Nucleus accumbens (tissue), 56 donors: ENCODE results near the gene SIRT2.
"Not testable (repeated sequence)": the region's sequence is repeated elsewhere in the genome, so short reads cannot be mapped to it uniquely, and the experiment has no call there.

Source experiments
- DNase-seq, 56 donors: peaks; one replicate each; lab custom pipeline; 2025; lab: John Stamatoyannopoulos, UW

The SIRT2 gene

DNA sequence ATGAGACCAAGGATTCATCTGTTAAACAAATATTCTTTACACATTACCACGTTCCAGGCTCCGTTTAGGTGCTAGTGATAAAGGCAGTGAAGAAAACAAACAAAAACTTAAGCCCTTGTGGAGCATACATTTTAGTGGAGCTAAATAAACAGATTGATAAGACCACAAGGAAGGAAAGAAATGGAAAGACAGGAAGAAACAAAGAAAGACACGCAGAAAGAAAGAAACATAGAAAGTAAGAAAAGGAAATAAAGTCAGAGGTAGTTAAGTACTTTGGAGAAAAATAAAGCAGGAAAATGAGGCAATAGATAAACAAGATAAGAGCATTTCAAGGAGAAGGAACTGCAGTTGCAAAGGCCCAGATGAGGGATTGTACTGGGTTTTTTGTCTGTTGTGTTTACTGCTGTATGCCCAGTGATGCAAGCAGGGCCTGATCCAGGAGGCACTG lies 1.3 kb upstream of the SIRT2 start:
- DNase-seq: no peak

DNA sequence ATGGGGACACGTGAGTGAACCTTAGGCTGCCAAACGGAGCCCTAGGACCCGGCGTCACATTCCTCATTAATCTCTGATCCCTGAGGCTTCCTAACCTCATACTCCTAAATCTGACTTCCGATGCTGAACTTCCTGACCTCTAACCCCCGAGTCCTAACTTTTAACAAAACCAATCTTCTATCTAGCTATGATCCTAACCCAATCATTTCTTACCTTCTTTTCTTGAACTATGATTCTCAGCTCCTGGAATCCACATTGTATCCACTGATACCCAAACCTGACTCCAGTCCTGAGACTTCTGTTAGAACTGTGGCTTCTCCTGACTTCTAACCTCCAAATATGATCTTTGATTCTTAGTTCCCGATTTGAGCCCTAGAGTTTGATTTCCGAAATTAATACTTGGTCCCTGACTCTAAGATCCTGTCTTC lies 798 bp upstream of the SIRT2 start:
- peak in 3 of 56 donors; percentile 54 to 83 (median 67) for DNase-seq

DNA sequence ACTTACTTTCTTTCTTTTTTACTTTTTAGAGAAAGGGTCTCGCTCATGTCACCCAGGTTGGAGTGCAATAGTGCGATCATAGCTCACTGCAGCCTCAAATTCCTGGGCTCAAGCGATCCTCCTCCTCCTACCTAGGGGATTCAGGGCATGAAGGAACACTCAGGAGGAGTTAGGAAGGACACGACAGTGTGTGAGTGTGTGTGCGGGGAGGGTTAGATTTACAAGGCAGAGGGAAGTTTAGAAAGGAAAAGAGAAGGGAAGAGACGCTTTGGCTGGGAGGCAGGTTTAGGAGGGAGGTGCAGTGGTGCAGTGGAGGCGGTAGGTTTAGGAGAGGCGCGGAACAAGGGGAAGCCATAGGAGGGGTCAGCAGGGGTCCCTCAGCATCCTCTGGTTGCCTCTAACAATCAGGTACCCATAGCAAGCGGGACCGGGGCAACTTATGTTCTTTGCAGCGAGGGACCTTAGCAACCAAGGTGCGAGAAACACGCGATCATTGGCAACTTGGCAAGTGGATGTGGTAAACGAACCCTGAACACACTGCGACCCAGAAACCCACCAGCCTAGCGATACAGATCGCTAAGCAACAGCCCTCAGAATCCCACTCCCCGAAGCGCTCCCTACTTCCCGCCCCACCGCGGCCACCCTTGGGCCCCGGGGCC lies 501 bp downstream of the SIRT2 start:
- DNase-seq: peak in 4 of 56 donors; percentile 36 to 54 (median 44)

DNA sequence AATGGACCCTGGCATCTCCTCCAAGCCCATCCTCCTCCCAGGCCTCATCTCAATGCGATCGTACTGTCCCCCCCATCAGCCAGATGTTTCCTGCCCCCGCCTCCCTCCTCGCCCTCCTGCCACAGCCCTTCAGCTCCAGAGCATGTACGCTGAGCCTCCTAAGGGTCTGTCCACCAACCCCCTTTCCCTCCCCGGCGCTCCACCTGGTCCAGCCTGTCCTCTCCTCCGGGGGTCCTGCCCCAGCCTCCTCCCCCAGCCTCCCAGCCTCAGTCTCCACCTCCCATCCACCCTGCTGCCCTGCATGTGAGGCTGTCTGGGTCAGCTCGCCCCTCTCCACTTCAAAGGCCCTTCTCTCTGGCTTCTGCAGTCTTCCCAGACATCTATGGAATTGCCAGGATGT lies 4.5 kb downstream of the SIRT2 start:
- DNase-seq: no peak

DNA sequence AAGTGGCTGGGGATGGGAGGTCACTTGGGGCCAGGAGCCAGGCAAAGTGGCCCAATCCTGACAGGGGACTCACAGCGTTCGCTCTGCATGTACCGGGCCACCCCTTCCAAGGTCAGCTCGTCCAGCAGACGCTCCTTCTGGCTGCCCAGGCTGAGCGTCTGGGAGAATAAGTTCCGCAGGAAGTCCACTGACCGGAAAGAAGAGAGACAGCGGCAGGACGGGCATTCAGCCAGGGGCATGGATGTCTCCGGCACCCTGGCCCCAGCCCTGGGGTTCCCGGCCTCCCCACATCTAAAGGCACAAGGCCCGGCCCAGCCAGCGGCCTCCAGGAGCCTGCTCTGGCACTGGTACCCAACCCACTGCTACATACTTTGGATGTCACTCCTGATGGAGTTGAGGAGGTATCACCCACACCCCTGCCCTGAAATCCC lies 6.1 kb downstream of the SIRT2 start:
- no peak for DNase-seq

DNA sequence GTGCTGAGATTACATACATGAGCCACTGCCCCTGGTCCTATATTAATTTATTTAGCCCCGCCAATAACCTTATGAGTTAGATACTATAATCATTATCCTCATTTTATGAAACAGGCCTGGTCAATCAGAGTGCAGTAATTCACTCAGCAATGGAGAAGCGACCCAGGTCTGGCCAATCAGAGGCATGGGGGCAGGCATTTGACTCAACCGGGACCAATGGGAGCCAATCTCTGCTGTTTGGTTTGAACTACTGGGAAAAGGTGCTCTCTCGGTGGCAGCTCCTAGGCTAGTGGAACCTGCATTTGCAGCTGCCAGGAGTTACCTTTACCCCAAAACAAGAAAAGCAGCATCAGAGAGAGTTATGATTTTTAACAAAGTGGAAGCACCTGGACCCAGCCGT lies 6.6 kb downstream of the SIRT2 start:
- no peak for DNase-seq

DNA sequence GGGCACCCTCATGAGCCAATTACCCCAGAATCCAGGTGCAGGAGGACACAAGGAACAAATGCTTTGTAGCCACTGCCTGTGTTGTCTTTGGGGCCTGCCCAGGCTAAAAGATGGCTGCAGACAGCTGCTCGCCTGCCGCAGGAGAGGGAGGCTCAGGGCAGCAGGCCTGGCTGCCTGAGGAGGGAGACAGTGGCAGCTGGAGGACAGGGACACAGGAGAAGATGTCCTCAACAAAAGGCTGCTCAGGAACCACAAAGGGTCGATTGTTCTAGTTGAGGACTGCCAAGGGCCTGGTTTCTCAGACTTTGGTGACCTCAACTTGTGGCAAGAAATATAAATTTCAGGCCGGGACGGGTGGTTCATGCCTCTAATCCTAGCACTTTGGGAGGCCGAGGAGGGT lies 7.6 kb downstream of the SIRT2 start:
- peak in 41 of 56 donors; percentile 10 to 76 (median 45) for DNase-seq

DNA sequence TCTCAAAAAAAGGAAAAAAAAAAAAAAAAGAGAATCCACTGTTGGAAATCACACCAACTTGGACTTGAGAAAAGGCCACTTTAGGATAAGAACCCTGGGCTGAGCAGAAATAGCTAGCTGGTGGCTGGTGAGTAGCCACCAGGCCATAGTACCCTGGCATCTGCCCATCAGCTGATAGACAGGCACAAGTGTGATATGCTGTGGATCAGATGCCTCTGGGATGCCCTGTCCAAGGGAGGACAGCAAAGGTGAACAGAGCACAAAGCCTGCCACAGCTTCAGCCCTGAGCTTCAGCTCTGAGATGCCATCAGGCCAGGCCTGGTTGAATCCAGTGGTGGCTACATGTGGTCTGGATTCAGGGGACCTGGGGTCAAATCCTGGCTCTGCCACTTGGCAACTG lies 8.7 kb downstream of the SIRT2 start:
- no peak for DNase-seq

DNA sequence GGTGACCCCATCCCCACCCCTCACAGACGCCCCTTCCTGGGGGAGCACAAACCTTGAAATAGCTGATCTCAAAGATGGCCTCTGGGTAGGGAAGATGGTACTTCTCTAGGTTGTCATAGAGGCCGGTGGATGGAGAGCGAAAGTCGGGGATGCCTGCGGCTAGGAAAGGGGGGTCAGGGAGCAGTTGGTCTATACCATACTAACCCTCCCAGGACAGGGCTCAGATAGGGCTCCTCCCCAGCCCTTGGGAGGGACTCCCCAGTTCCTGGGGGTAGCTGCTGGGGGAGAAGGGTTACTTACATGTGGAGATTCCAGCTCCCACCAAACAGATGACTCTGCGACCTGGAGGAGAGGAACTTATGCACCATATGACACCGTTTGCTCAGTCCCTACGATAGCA lies 9.6 kb downstream of the SIRT2 start:
- no peak for DNase-seq

DNA sequence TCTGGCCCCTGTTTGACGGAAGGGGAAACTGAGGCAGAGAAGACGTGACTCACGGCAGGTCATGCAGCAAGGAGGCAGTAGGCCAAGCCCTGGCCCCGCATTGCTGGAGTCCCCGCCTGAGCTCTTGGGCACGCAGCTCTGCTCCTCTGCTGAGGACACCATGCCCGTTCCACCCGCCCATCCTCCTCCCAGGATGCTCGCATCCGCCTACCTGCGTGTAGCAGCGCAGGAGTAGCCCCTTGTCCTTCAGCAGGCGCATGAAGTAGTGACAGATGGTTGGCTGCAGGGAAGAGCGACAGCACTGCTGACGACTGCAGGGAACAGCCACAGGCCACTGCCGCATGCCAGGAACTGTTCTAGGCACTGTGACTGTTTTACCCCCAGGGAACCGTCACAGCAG lies 10.5 kb downstream of the SIRT2 start:
- no peak for DNase-seq

DNA sequence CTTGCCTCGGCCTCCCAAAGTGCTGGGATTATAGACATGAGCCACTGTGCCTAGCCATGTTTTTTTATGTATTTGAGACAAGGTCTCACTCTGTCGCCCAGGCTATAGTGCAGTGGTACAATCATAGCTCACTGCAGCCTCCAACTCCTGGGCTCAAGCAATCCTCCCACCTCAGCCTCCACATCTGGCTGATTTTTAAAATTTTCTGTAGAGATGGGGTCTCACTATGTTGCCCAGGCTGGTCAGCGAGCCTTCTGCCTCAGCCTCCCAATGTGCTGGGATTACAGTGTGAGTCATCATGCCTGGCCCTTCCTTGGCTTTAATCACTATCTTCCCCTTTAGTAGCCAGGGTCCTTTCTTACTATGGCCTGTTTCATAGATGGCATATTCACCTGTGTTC lies 14.7 kb downstream of the SIRT2 start:
- not testable (repeated sequence) for DNase-seq

DNA sequence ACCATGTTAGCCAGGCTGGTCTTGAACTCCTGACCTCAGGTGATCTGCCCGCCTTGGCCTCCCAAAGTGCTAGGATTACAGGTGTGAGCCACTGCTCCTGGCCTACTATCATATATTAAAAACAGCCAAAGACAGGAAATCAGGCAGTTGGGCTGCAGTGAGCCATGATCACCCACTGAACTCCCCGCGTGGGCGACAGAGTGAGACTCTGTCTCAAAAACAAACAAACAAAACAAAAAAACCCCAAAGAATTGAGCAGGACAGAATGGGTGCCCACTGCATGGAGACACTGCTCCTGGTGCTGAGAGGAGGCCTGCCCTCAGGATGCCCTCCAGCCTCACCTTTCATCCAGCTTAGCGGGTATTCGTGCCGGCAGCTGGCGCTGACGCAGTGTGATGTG lies 16.1 kb downstream of the SIRT2 start:
- no peak for DNase-seq

DNA sequence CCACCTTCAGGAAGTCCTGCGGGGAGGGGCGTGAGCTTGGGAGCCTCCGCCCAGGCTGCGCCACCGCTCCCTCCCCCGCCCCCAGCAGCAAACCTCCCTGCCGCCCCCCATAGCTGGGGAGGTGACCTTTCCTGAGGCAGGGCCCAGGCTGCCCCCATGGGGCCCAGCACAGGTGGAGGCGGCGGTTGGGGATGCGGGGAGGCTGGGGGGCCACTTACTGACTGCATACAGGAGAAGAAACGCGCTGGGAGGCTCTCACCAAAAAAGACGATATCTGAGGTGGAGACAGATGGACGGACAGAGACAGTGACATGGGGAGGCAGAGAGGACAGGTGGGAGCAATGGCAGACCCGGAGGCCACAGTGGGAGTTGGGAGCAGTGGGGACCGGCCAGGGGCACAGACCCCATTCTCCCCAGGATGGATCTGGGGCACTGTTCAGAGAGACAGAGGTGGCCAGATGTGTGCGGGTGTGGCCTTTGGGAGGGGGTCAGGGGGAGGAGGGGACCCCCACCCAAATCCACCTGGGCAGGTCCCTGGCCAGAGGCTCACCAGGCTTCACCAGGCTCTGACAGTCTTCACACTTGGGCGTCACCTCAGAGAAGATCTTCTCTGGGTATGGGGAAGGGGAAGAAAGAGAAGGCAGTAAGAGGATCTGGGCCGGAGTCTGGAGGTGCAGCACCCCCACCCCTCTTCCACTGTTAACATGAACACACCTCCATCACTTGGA lies 18.4 kb downstream of the SIRT2 start:
- DNase-seq: no peak

DNA sequence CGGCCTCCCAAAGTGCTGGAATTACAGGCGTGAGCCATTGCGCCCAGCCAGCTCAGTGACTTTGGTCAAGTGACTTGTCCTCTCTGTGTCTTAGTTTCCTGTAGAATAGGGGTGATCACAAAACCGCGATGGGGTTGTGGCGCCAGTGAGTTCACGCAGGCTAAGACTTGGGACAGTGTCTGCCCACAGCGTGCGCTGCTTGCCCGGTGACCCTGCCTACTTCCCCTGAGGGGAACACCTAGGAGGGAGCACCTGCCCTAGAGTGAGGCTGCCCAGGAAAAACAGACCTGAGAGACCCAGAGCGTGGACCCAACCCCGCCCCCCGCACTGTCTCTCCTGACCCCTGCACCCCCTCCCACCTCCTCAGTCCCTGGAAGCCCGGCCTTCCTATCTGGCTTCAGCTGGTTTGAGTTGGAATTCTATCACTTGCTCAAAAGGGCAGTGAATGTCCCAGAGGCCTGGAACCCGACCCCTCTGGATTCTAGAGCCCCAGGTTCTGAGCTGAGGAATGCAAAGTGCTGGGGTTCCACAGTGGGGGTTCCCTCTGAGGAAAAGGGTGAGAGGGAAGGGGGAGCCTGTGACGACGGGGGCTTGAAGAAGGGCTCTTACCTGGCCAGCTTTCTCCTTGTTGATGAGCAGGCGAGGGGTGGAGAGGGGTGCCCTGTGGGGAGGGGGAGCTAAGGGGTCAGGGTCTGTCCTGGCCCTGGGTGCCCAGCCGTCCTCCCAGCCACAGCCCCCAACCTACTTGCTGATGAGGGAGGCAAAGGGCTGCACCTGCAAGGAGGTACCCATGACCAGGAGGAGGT lies 19.1 kb downstream of the SIRT2 start:
- DNase-seq: no peak

DNA sequence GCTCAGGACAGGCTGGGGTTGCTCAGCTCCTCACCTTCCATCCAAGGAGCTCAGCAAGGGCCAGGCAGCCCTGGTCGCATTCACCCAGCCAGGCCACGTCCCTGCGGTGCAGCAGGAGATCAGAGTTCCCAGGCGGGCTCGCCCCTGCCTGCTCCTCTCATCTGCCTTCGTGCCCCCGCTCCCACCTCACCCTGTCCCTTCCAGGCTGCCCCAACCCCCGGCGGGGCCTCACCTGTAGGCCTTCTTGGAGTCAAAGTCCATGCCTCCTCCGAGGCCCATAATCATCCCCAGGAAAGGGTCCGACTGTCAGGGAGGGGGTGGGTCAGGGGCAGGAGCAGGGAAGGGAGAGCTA lies 20.0 kb downstream of the SIRT2 start:
- DNase-seq: no peak

DNA sequence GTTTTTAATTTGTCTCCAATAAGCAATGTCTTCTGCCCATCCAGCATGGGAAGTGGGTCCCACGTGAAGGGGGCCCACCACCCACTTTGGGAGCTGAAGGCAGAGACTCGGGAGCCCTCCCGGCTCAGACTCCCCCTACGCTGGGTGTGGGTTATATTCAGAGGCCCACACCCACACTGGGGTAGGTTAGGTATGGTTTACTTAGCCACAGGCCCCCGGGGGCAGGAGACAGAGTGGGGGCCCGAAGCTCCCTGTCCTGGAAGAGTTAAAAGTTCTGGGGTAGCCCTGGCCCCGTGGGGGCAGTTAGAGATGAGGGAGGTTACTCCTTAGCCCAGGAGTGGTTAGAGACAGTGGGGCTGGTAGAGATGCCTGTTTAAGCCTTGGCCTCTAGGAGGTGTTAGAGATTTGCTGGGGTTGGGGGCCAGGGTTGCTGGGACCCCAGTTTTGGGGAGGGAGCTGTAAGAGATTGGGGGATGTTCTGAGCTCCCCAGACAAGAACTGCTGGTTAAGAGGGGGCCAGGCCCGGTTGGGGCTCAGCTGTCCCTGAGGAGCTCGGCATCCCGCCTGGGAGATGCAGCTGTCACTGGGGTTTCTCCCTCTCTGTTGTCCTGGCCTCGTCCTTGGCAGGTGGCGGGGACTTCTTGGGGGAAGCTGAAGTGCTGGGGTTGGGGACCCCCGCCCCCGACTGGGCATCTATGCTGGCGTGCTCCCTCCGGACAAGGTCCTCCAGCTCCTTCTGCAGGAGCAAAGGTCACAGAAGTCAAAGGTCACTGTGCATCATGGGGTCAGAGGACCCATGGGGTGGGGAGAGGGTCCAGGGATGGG lies 20.6 kb downstream of the SIRT2 start:
- no peak for DNase-seq

DNA sequence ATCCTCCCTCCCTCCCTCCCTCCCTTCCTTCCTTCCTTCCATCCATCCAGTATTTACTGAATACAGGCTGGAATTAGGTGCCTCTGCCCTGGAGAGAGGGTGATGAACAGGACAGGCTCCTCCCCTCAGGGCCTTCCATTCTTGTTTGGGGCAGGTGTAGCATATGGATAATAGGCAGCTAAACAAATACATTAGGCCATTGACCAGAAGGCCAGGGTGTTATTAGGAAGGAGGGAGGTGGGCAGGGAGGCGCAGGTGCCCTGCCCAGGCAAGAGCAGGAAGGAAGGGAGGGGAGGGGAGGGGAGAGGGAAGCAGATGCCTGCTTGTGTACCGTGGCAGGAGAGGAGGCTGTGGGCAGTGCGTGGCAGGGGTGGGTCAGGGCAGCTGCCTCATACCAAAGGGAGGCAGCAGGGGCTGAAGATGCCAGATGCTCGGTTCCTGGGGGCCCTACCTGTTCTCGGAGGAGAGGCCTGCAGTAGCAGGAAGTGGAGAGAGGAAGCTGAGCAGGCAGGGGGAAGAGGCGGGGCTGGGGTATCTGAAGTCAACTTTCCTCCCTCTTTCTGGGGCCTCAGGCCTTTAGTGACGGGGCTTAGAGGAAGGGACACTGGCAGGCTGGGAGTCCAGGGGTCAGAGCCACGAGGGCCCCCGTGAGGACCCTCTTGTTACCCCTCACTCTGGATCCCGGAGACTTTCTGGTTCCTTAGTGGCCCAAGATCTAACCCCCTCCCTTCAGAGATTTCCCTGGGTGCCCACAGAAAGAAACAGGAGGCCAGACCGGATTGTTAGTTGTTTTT lies 21.4 kb downstream of the SIRT2 start, which contains the start of gene RINL:
TSS of gene RINL (minus strand) at position 495 of the 794 bp plus-strand sequence. CDS start 1,533 bp downstream, outside the sequence.
- peak in 1 of 56 donors; percentile 14 for DNase-seq

DNA sequence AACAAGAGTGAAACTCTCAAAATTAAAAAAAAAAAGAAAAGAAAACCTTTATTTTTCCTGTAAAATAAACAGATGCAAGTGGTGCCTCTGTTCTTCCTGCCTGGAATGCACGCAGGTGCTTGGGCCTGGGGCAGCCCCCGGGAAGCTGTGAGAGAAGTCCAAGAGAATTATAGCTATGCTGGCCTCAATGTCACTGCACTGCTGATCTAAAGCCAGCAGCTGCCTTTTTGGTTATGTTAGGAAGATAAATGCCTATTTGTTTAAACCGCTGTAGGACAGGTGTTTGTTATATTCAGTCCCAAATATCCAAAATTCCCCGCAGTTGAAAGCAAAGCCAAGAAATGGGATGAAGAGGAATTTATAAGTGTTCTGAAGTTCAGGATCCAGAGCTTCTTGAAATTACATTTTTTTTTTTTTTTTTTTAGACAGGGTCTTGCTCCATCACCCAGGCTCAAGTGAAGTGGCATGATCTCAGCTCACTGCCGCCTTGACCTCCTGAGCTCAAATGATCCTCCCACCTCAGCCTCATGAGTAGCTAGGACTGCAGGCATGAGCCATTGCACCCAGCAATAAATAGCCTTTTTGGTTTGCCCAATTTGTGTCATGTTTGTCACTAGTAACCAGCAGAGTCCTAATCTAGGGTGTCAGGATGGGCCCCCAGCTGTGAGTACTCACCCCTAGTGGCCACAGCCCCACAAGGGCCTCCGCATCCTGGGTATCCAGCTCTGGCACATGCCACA lies 23.6 kb downstream of the SIRT2 start:
- no peak for DNase-seq

DNA sequence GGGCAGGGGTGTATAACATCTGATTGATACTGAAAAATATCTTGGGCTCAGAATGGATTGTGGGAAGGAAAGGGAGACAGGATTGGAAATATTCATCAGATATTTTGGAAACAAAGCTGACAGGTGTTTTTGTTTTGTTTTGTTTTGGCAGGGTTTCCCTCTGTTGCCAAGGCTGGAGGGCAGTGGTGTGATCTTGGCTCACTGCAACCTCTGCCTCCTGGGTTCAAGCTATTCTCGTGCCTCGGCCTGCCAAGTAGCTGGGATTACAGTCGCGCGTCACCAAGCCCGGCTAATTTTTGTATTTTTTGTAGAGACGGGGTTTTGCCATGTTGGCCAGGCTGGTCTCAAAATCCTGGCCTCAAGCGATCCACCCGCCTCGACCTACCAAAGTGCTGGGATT lies 26.0 kb downstream of the SIRT2 start:
- not testable (repeated sequence) for DNase-seq
